B cell (primary cell): ENCODE data around the gene CBARP. TPM values are rescaled to one million over a fixed set of nuclear protein-coding genes. Genes with fewer than 3 reads are reported as not detected.

Experiments
- ATAC-seq: fragments of 200-7000 bp; cut with Tn5 transposase; one replicate; pipeline ENCODE4 v1.10.0; 2021; ENCODE audit warnings: low read depth, mild to moderate bottlenecking, moderate number of reproducible peaks, moderate library complexity
- CTCF ChIA-PET: fragments of 350-600 bp; sonication (Branson Sonifier 250); formaldehyde crosslinking; loops from one replicate; lab custom pipeline; 2021; ENCODE audit warnings: antibody characterized with exemption, inconsistent platforms; lab: Charles Lee
- POLR2A ChIA-PET: fragments of 350-600 bp; sonication (Branson Sonifier 250); formaldehyde crosslinking; loops from one replicate; lab custom pipeline; 2021; ENCODE audit warnings: antibody characterized with exemption; lab: Charles Lee
- DNase-seq: peaks from one replicate; pipeline ENCODE4 v3.0.0; 2013
- H2AFZ ChIP-seq: 2 replicates; pipeline ENCODE4 v1.6.1; 2012; ENCODE audit warnings: mild to moderate bottlenecking, low read depth, low read length; ENCODE audit not compliant: insufficient read depth, poor library complexity, severe bottlenecking
- H3K27ac ChIP-seq, 2 donors: 1 replicate in 1 of 2; 2 replicates in 1 of 2; pipeline ENCODE4 v1.5.1; 2012 to 2013; ENCODE audit warnings: low read length in 2 of 2, mild to moderate bottlenecking in 2 of 2, moderate library complexity in 1 of 2
- H3K27me3 ChIP-seq, 4 experiments: fragments of 200-600 bp in 1 of 4; sonication (generic) in 1 of 4; replicated peaks in 1 of 4; 1 replicate in 2 of 4; 2 replicates in 2 of 4; pipeline versions ENCODE4 v1.6.1 to v1.7.0; 2013 to 2016; ENCODE audit warnings: low read length in 3 of 4, mild to moderate bottlenecking in 2 of 4, mixed read lengths in 1 of 4, moderate library complexity in 1 of 4; ENCODE audit not compliant: insufficient read depth in 4 of 4, control insufficient read depth in 3 of 4; ENCODE audit errors: control extremely low read depth in 1 of 4
- H3K36me3 ChIP-seq, 2 experiments: replicated peaks in 1 of 2; 1 replicate in 1 of 2; 2 replicates in 1 of 2; pipeline versions ENCODE4 v1.6.1 to v1.7.1; 2013; ENCODE audit warnings: low read length in 1 of 2; ENCODE audit not compliant: insufficient read depth in 2 of 2, control insufficient read depth in 1 of 2; ENCODE audit errors: control extremely low read depth in 1 of 2, extremely low read depth in 1 of 2
- H3K4me1 ChIP-seq, 2 donors: fragments of 200-600 bp in 1 of 2; sonication (generic) in 1 of 2; 1 replicate in 1 of 2; 2 replicates in 1 of 2; pipeline versions ENCODE4 v1.5.1 to v1.6.1; 2013 to 2017; ENCODE audit warnings: low read length in 2 of 2; ENCODE audit not compliant: control insufficient read depth in 2 of 2, insufficient read depth in 2 of 2
- H3K4me2 ChIP-seq: replicated peaks from 2 replicates; pipeline ENCODE3; 2012; ENCODE audit warnings: mild to moderate bottlenecking, low read depth, low read length; ENCODE audit not compliant: poor library complexity, severe bottlenecking
- H3K4me3 ChIP-seq, 5 experiments: fragments of 200-600 bp in 1 of 5; sonication (generic) in 1 of 5; 1 replicate in 3 of 5; 2 replicates in 2 of 5; pipeline versions ENCODE4 v1.5.1 to v1.7.0; 2011 to 2016; ENCODE audit warnings: low read length in 4 of 5, mild to moderate bottlenecking in 4 of 5, low read depth in 2 of 5, control low read depth in 1 of 5, moderate library complexity in 1 of 5; ENCODE audit not compliant: insufficient read depth in 1 of 5; ENCODE audit errors: control extremely low read depth in 1 of 5, extremely low read depth in 1 of 5
- H3K79me2 ChIP-seq: fragments of 200-600 bp; sonication (generic); one replicate; pipeline ENCODE4 v1.6.0; 2016; ENCODE audit warnings: low read length; ENCODE audit not compliant: control insufficient read depth, insufficient read depth
- H3K9ac ChIP-seq: fragments of 200-600 bp; sonication (generic); 2 replicates; pipeline ENCODE4 v1.6.1; 2017; ENCODE audit warnings: mild to moderate bottlenecking, low read length, moderate library complexity
- H3K9me3 ChIP-seq, 3 donors: one replicate each; pipeline versions ENCODE4 v1.6.1 to v1.7.1; 2013; ENCODE audit warnings: low read length in 2 of 3; ENCODE audit not compliant: control insufficient read depth in 2 of 3, insufficient read depth in 1 of 3; ENCODE audit errors: control extremely low read depth in 1 of 3
- H4K20me1 ChIP-seq: 2 replicates; pipeline ENCODE4 v1.6.0; 2012; ENCODE audit warnings: mild to moderate bottlenecking, low read length; ENCODE audit not compliant: insufficient read depth, control insufficient read depth, poor library complexity, severe bottlenecking
- H3K27ac Mint-ChIP-seq: one replicate; pipeline ENCODE4 v1.8.0; 2021; ENCODE audit warnings: mixed read lengths
- H3K27me3 Mint-ChIP-seq: one replicate; pipeline ENCODE4 v1.8.0; 2021; ENCODE audit warnings: mixed read lengths
- H3K4me1 Mint-ChIP-seq: one replicate; pipeline ENCODE4 v1.8.0; 2021; ENCODE audit warnings: mixed read lengths
- H3K4me3 Mint-ChIP-seq: one replicate; pipeline ENCODE4 v1.8.0; 2021; ENCODE audit warnings: mixed read lengths
- H3K9me3 Mint-ChIP-seq: one replicate; pipeline ENCODE4 v1.8.0; 2022; ENCODE audit warnings: mixed read lengths; ENCODE audit not compliant: insufficient read depth
- EZH2 ChIP-seq: IDR thresholded peaks from 2 replicates; pipeline ENCODE4 v1.6.1; 2012; ENCODE audit warnings: borderline replicate concordance, low read depth, mild to moderate bottlenecking, moderate library complexity, low read length; ENCODE audit not compliant: insufficient read depth, poor library complexity, severe bottlenecking
- WGBS: methylation state at CpG from one replicate; pipeline ENCODE4 v1.1.5; 2013; ENCODE audit warnings: missing lambda C conversion rate; ENCODE audit not compliant: insufficient coverage; 5-methylcytosine and 5-hydroxymethylcytosine counted together
- intact Hi-C: fragments of 100-400 bp; cut with micrococcal nuclease; formaldehyde crosslinking; loops from one replicate; pipeline ENCODE4 v1.10.0; 2022
- polyA plus RNA-seq: library from polyadenylated mRNA; depleted of rRNA; stranded (reverse); fragments of >200 nt; gene quantifications from 2 replicates; pipeline ENCODE4 v1.2.3, GENCODE V29; 2012
- total RNA-seq, 2 donors: library from RNA; stranded (reverse); fragments of 120-200 nt in 1 of 2; gene quantifications; 1 replicate in 1 of 2; 2 replicates in 1 of 2; pipeline versions ENCODE4 v1.2.3 to v1.2.4, GENCODE V29; 2013 to 2022
- TF ChIP-seq, protein P1 (sequence below): fragments of 200-600 bp; IDR thresholded peaks from one replicate; pipeline ENCODE4 v1.8.0; 2022; ENCODE audit warnings: antibody characterized with exemption, mild to moderate bottlenecking

The CBARP gene
- total and polyA plus RNA-seq, 2 donors (not counting 1 experiment from before 2014, with no cell fraction given) = not detected

DNA sequence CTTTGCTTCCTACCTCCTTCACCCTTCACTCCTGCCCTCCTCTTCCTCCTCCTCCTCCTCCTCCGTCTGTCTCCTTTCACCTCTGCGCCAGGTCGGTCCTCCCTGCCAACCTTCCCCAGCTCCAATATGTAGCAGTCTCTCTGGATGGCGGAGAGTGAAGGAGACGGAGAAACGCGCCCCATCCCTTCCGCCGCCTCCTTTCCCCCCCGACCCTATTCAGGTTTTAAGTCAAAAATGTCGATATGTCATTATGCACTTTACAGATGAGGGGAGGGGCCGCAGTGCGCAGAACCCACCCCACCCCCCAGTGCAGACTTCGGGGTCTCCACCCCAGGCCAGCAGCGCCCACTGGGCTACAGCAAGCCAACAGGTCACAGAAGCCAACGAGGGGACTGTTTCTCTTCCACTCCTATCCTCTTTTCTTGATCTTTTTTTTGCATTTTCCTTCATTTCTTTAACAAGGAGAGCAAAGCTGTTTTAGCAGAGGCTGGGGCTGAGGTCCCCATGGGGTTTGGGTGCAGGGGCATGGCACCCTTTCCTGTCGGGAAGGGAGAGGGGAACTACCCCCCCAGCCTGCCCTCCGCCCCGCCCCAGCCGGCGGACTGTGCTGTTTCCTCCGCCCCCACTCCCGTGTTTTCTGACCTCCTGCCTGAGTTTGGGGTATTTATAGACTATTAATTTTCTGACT, 19.8 kb upstream of the CBARP start:
- H2AFZ ChIP-seq = no peak overlapping the region
- H3K4me1 Mint-ChIP-seq = peaks cover 71% of the 10 kb centered on the region
- no peaks in the 10 kb centered on the region for H3K27me3 ChIP-seq
- H3K79me2 ChIP-seq = peaks cover 64% of the 10 kb centered on the region
- no peak for ATAC-seq
- H3K9me3 ChIP-seq = no peaks in the 10 kb centered on the region
- H3K27ac ChIP-seq = peak overlapping the region; percentile 99 to 100
- TF ChIP-seq EZH2 = no peak
- TF ChIP-seq, protein P1, sequence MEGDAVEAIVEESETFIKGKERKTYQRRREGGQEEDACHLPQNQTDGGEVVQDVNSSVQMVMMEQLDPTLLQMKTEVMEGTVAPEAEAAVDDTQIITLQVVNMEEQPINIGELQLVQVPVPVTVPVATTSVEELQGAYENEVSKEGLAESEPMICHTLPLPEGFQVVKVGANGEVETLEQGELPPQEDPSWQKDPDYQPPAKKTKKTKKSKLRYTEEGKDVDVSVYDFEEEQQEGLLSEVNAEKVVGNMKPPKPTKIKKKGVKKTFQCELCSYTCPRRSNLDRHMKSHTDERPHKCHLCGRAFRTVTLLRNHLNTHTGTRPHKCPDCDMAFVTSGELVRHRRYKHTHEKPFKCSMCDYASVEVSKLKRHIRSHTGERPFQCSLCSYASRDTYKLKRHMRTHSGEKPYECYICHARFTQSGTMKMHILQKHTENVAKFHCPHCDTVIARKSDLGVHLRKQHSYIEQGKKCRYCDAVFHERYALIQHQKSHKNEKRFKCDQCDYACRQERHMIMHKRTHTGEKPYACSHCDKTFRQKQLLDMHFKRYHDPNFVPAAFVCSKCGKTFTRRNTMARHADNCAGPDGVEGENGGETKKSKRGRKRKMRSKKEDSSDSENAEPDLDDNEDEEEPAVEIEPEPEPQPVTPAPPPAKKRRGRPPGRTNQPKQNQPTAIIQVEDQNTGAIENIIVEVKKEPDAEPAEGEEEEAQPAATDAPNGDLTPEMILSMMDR = no peak
- intact Hi-C loops = no loop called here
- H3K36me3 ChIP-seq = peaks cover 0 to 43% of the 10 kb centered on the region in 2 experiments
- peak overlapping the region; percentile 97 for H3K4me3 Mint-ChIP-seq
- no peak for DNase-seq
- no peaks in the 10 kb centered on the region for H3K27me3 Mint-ChIP-seq
- H3K9ac ChIP-seq = no peak overlapping the region
- no peak overlapping the region for H3K4me3 ChIP-seq
- H3K4me2 ChIP-seq = peak overlapping the region; percentile 99
- H3K4me1 ChIP-seq = peaks cover 62 to 91% of the 10 kb centered on the region in 2 donors
- ChIA-PET POLR2A (interaction anchor here (0.6 to 10.7 kb wide), 2 partner anchors 8 to 1450 kb away, joined by 5 to 305 read pairs; partner anchors contain the start of gene CIRBP), CTCF (interaction anchor here (0.6 to 3.9 kb wide), 3 partner anchors 9 to 13 kb away, joined by 3 to 18 read pairs (median 4); no protein-coding TSS in a partner anchor)
- peaks cover 44% of the 10 kb centered on the region for H4K20me1 ChIP-seq
- peak overlapping the region; percentile 81 for H3K27ac Mint-ChIP-seq
- H3K9me3 Mint-ChIP-seq = no peaks in the 10 kb centered on the region
- 61% methylated on average over 9 of the region's 23 CpGs for WGBS
